AG04450 (cell line): ENCODE results near the gene ZNF678. TPM values are rescaled to one million over a fixed set of nuclear protein-coding genes. Genes with fewer than 3 reads are reported as not detected.
"Not testable (repeated sequence)": the region's sequence is repeated elsewhere in the genome, so short reads cannot be mapped to it uniquely, and the experiment has no call there.

Experiments
- CTCF ChIA-PET: fragments of 300-600, 350-600 bp; formaldehyde crosslinking; extraction: SDS; loops from one replicate; lab custom pipeline; 2022; ENCODE audit warnings: antibody characterized with exemption, inconsistent platforms; lab: Charles Lee
- POLR2A ChIA-PET: fragments of 350-600 bp; formaldehyde crosslinking; extraction: SDS; loops from one replicate; lab custom pipeline; 2021; ENCODE audit warnings: antibody characterized with exemption, inconsistent platforms; lab: Yijun Ruan, JAX
- DNase-seq: peaks from one replicate; pipeline ENCODE4 v3.0.0-alpha.2; 2011; ENCODE audit warnings: low read depth, low spot score
- H3K27ac ChIP-seq: one replicate; pipeline ENCODE4 v1.5.1; 2012; ENCODE audit warnings: low read depth, low read length, control low read depth
- H3K27me3 ChIP-seq: one replicate; pipeline ENCODE4 v1.6.0; 2012; ENCODE audit warnings: low read length; ENCODE audit not compliant: control insufficient read depth, insufficient read depth
- H3K4me3 ChIP-seq: 2 replicates; pipeline ENCODE4 v1.5.1; 2011; ENCODE audit warnings: mild to moderate bottlenecking, low read depth, low read length, control low read depth
- H3K9me3 ChIP-seq: 2 replicates; pipeline ENCODE4 v1.5.1; 2012; ENCODE audit warnings: low read length; ENCODE audit not compliant: control insufficient read depth, insufficient read depth
- polyA plus RNA-seq: library from polyadenylated mRNA; depleted of rRNA; stranded (reverse); fragments of >200 nt; gene quantifications from 2 replicates; pipeline ENCODE4 v1.2.3, GENCODE V29; 2011
- TF ChIP-seq, protein P1 (sequence below): IDR thresholded peaks from 2 replicates; pipeline ENCODE4 v1.5.1; 2011; ENCODE audit warnings: low read depth, low read length, control low read depth, inconsistent platforms

ZNF678 gene
- polyA plus RNA-seq, 1 experiment: 3.7 TPM

DNA sequence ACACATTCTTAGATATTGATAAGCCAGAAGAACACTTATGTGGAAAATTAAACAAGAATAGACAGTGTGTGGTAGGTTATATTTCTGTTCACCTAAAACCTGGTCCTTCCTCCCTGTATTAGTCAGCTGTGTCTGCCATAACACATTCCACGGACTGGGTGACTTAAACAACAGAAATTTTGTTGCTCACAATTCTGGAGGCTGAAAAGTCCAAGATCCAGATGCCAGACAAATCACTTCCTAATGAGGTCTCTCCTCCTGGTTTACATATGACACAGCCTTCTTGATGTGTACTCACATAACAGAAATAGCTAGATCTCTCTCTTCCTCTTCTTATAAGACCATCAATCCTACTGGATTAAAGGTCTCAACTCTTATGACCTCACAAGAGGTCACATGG lies 146.1 kb downstream of the ZNF678 start:
- POLR2A ChIA-PET: no interaction called here
- no peak overlapping the region for H3K27ac ChIP-seq
- DNase-seq: no peak
- CTCF ChIA-PET: no interaction called here
- H3K9me3 ChIP-seq: peaks cover 8% of the 10 kb centered on the region
- H3K4me3 ChIP-seq: no peak overlapping the region
- H3K27me3 ChIP-seq: no peaks in the 10 kb centered on the region
- TF ChIP-seq, protein P1, sequence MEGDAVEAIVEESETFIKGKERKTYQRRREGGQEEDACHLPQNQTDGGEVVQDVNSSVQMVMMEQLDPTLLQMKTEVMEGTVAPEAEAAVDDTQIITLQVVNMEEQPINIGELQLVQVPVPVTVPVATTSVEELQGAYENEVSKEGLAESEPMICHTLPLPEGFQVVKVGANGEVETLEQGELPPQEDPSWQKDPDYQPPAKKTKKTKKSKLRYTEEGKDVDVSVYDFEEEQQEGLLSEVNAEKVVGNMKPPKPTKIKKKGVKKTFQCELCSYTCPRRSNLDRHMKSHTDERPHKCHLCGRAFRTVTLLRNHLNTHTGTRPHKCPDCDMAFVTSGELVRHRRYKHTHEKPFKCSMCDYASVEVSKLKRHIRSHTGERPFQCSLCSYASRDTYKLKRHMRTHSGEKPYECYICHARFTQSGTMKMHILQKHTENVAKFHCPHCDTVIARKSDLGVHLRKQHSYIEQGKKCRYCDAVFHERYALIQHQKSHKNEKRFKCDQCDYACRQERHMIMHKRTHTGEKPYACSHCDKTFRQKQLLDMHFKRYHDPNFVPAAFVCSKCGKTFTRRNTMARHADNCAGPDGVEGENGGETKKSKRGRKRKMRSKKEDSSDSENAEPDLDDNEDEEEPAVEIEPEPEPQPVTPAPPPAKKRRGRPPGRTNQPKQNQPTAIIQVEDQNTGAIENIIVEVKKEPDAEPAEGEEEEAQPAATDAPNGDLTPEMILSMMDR: no peak

DNA sequence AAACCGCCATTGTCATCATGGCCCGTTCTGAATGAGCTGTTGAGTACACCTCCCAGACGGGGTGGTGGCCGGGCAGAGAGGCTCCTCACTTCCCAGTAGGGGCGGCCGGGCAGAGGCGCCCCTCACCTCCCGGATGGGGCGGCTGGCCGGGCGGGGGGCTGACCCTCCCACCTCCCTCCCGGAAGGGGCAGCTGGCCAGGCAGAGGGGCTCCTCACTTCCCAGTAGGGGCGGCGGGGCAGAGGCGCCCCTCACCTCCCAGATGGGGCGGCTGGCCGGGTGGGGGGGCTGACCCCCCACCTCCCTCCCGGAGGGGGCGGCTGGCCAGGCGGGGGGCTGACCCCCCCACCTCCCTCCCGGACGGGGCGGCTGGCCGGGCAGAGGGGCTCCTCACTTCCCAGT lies 147.1 kb downstream of the ZNF678 start:
- H3K9me3 ChIP-seq, DNase-seq, H3K27ac ChIP-seq, H3K4me3 ChIP-seq, CTCF ChIA-PET, POLR2A ChIA-PET, H3K27me3 ChIP-seq: not testable (repeated sequence)

DNA sequence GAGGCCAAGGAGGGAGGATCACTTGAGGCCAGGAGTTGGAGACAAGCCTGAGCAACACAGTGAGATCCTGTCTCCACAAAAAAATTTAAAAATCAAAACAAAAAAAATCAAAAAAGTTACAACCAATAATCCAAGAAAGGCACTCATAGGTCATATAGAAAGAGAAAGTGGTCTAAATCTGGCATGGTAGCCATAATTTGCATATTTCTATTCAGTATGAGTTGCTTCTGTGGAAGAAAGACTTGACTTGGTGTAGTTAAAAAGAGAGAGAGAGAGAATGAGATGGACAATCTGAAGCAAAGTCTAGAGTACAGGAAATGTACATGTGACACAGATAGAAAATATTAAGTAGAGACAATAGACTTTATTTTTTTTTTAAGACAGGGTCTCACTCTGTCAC lies 149.3 kb downstream of the ZNF678 start:
- Histone ChIP-seq H3K27me3 (no peaks in the 10 kb centered on the region), H3K27ac (no peak overlapping the region), H3K9me3 (peaks cover 8% of the 10 kb centered on the region), H3K4me3 (no peak overlapping the region)
- DNase-seq: no peak
- ChIA-PET CTCF (no interaction called here), POLR2A (no interaction called here)
- TF ChIP-seq, protein P1: no peak

DNA sequence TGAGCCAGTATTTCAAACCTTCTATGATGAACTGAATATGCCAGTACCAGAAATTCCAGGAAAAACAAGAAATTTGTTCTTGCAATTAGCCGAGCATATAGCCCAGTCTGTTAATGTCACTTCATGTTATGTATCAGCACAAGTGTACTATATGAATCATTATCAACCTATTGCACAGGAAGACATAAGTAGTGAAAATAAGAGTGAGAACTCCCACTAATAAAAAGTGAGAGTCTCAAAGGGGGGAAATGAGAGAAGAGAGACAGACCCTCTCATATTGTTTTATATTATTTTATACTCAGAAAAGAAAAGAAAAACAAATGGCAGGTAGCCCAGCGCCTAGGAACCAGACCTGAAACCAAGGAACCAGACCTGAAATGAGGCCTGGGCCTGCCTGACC lies 155.6 kb downstream of the ZNF678 start:
- Histone ChIP-seq H3K27me3 (no peaks in the 10 kb centered on the region), H3K9me3 (peaks cover 25% of the 10 kb centered on the region; the same call in 1 of the 2 replicates), H3K27ac (no peak overlapping the region), H3K4me3 (no peak overlapping the region)
- DNase-seq: no peak
- POLR2A ChIA-PET: no interaction called here
- CTCF ChIA-PET: no interaction called here
- TF ChIP-seq, protein P1: no peak

DNA sequence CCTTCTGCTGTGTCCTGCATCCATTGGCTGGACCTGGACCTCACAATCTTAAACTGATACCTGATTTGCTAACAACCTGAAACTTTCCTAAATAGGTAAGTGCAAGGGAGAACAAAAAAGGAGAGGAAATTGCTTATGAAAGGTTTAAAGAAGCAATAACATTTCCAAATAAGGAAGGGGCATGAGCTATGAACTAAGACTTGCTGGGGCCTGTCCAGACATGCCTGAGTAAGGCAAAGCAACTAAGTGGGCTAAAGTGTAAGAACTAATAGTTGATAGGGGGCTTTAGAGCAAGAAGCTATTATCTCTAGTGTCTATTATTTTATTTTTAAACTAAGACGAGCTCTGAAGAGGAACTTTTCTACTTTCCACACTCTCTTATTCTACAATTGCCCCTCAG lies 160.1 kb downstream of the ZNF678 start:
- H3K4me3 ChIP-seq: no peak overlapping the region
- TF ChIP-seq, protein P1: no peak
- peaks cover 24% of the 10 kb centered on the region for H3K9me3 ChIP-seq
- DNase-seq: no peak
- H3K27me3 ChIP-seq: no peaks in the 10 kb centered on the region
- CTCF ChIA-PET: interaction anchor here (0.5 kb wide), 1 partner anchor 25 kb away, joined by 4 read pairs; no protein-coding TSS in a partner anchor
- POLR2A ChIA-PET: no interaction called here
- no peak overlapping the region for H3K27ac ChIP-seq

DNA sequence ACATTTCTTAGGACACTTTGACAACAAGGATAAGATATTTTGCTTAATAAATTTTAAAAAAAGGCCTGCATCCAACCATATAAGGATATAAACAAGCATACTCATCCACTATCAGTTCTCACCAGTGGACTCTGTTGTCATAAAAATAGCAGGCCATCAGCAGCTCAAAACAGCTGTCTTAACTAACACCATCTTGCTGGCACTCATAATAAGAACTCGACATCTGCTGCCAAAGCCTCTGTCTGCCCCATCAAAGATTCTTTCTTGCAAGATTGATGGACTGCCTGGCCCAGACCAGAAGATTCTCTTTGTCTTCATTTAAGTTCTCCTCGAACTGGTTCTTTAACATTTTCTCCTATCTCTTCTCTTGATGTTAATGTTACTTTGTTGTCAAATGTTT lies 161.7 kb downstream of the ZNF678 start:
- no peak for DNase-seq
- ChIA-PET CTCF (no interaction called here), POLR2A (no interaction called here)
- no peaks in the 10 kb centered on the region for H3K27me3 ChIP-seq
- no peak overlapping the region for H3K4me3 ChIP-seq
- H3K27ac ChIP-seq: no peak overlapping the region
- H3K9me3 ChIP-seq: peaks cover 19% of the 10 kb centered on the region
- TF ChIP-seq, protein P1: no peak
